HepG2 (cell line): ENCODE data around the gene OTOG. TPM values are rescaled to one million over a fixed set of nuclear protein-coding genes. Genes with fewer than 3 reads are reported as not detected.

Experiments
- ATAC-seq: fragments of 200-7000 bp; cut with Tn5 transposase; 3 replicates; pipeline ENCODE4 v1.9.1; 2020; ENCODE audit warnings: mild to moderate bottlenecking, moderate library complexity
- BruUV-seq: library from RNA; stranded (reverse); fragments of 400-500 nt; replicated peaks from 2 replicates; lab custom pipeline; 2021; lab: Mats Ljungman, UMichigan
- CTCF ChIA-PET: fragments of 300-600 bp; formaldehyde crosslinking; extraction: SDS; loops from one replicate; lab custom pipeline; 2021; ENCODE audit warnings: low total read pairs, inconsistent platforms, low intra/inter-chr PET ratio; lab: Yijun Ruan, JAX
- POLR2A ChIA-PET: fragments of 350-600 bp; sonication (Branson Sonifier 250); formaldehyde crosslinking; loops from one replicate; lab custom pipeline; 2020; ENCODE audit warnings: antibody characterized with exemption, inconsistent platforms; lab: Yijun Ruan, JAX
- DNase-seq: peaks from one replicate; pipeline ENCODE4 v3.0.0-alpha.2; 2015; ENCODE audit warnings: low spot score
- FAIRE-seq: peaks from 3 replicates; lab custom pipeline; 2011; peaks lifted over from hg19 to GRCh38; lab: Jason Lieb, UNC
- H2AFZ ChIP-seq: one replicate; pipeline ENCODE4 v1.6.1; 2011; ENCODE audit warnings: low read length, inconsistent platforms
- H3K27ac ChIP-seq: fragments of 300-600 bp; 3 replicates; pipeline ENCODE4 v1.8.0; 2011; ENCODE audit warnings: mixed run types, mild to moderate bottlenecking, mixed read lengths, low read length, inconsistent platforms; ENCODE audit not compliant: insufficient read depth; ENCODE audit errors: extremely low read length
- H3K27me3 ChIP-seq, 2 experiments: fragments of 200-600 bp in 1 of 2; 2 replicates in 1 of 2; 3 replicates in 1 of 2; pipeline versions ENCODE4 v1.6.0 to v1.8.0; 2011; ENCODE audit warnings: low read length in 2 of 2, mild to moderate bottlenecking in 2 of 2, moderate library complexity in 2 of 2, inconsistent platforms in 1 of 2; ENCODE audit not compliant: insufficient read depth in 2 of 2, control insufficient read depth in 1 of 2
- H3K36me3 ChIP-seq, 2 experiments: fragments of 200-600 bp in 1 of 2; replicated peaks in 1 of 2; 2 replicates in 1 of 2; 3 replicates in 1 of 2; pipeline versions ENCODE4 v1.5.1 to v1.8.0; 2011; ENCODE audit warnings: low read length in 2 of 2, inconsistent platforms in 1 of 2; ENCODE audit not compliant: insufficient read depth in 2 of 2, control insufficient read depth in 1 of 2
- H3K4me1 ChIP-seq: 2 replicates; pipeline ENCODE4 v1.5.1; 2012; ENCODE audit warnings: low read length, inconsistent platforms; ENCODE audit not compliant: insufficient read depth
- H3K4me2 ChIP-seq: 2 replicates; pipeline ENCODE4 v1.6.0; 2011; ENCODE audit warnings: low read depth, low read length, inconsistent platforms
- H3K4me3 ChIP-seq, 3 experiments: fragments of 200-600 bp in 1 of 3; sonication (generic), shearing (Covaris generic) in 1 of 3; replicated peaks in 1 of 3; 2 replicates each; pipeline ENCODE4 v1.5.1; 2011 to 2016; ENCODE audit warnings: low read length in 3 of 3, inconsistent platforms in 2 of 3, low read depth in 2 of 3, mild to moderate bottlenecking in 2 of 3, control low read depth in 1 of 3, mixed read lengths in 1 of 3; ENCODE audit not compliant: insufficient read depth in 1 of 3
- H3K79me2 ChIP-seq: one replicate; pipeline ENCODE4 v1.6.1; 2011; ENCODE audit warnings: low read length, inconsistent platforms; ENCODE audit not compliant: insufficient read depth
- H3K9ac ChIP-seq: 2 replicates; pipeline ENCODE4 v1.6.0; 2011; ENCODE audit warnings: mild to moderate bottlenecking, low read depth, low read length, inconsistent platforms; ENCODE audit not compliant: insufficient read depth
- H3K9me3 ChIP-seq: 2 replicates; pipeline ENCODE4 v1.5.1; 2012; ENCODE audit warnings: mild to moderate bottlenecking, low read length
- H4K20me1 ChIP-seq: 2 replicates; pipeline ENCODE4 v1.6.0; 2011; ENCODE audit warnings: inconsistent platforms, mild to moderate bottlenecking, low read length, moderate library complexity; ENCODE audit not compliant: insufficient read depth
- KAT2B ChIP-seq: fragments of 150-350 bp; IDR thresholded peaks from 2 replicates; pipeline ENCODE4 v1.6.1; 2014; ENCODE audit warnings: low read depth, low read length, borderline replicate concordance
- SAFB2 ChIP-seq: sonication (generic); formaldehyde crosslinking; IDR thresholded peaks from 2 replicates; pipeline ENCODE4 v1.5.1; 2020; ENCODE audit warnings: missing genetic modification reagents, low read depth, mild to moderate bottlenecking, borderline replicate concordance
- ZNF253 ChIP-seq: sonication (generic); formaldehyde crosslinking; IDR thresholded peaks from 2 replicates; pipeline ENCODE4 v1.8.0; 2022; ENCODE audit warnings: mild to moderate bottlenecking, missing genetic modification reagents, borderline replicate concordance
- ZNF264 ChIP-seq: sonication (generic); formaldehyde crosslinking; IDR thresholded peaks from 2 replicates; pipeline ENCODE4 v1.4.0; 2020; ENCODE audit warnings: missing genetic modification reagents
- WGBS: methylation state at CpG from one replicate; pipeline ENCODE4 v1.1.6; 2017; ENCODE audit warnings: low lambda C conversion rate; 5-methylcytosine and 5-hydroxymethylcytosine counted together
- in situ Hi-C: cut with HindIII; loops from 2 replicates; pipeline ENCODE4 v1.10.0; 2017; ENCODE audit warnings: low pct_unique_long_range_greater_than_20kb; ENCODE audit not compliant: extremely low pct_ligation_motif_present
- intact Hi-C: fragments of 100-400 bp; cut with micrococcal nuclease; formaldehyde crosslinking; loops from one replicate; pipeline ENCODE4 v1.10.0; 2022; ENCODE audit not compliant: unreplicated experiment
- polyA plus RNA-seq, 8 experiments: library from polyadenylated mRNA; depleted of rRNA in 3 of 8; stranded (reverse) in 7 of 8; unstranded in 1 of 8; fragments of >200 nt; fragmentation: Illumina TruSeq in 4 of 8; extraction: Trizol in 4 of 8; gene quantifications; 2 replicates each; pipeline versions ENCODE4 v1.2.1 to v1.2.3, GENCODE V29; 2011 to 2016; ENCODE audit warnings: low read depth in 4 of 8, missing spikeins in 1 of 8, mixed read lengths in 1 of 8; ENCODE audit not compliant: insufficient read depth in 1 of 8
- total RNA-seq, 5 experiments: library from RNA; depleted of rRNA; stranded (reverse); fragments of >200 nt; fragmentation: Illumina TruSeq; extraction: Trizol; gene quantifications; 2 replicates each; pipeline ENCODE4 v1.2.3, GENCODE V29; 2016; ENCODE audit warnings: low read depth in 1 of 5
- TF ChIP-seq, protein P1 (sequence below): sonication (generic); formaldehyde crosslinking; IDR thresholded peaks from 2 replicates; pipeline ENCODE4 v1.4.0; 2020; ENCODE audit warnings: mild to moderate bottlenecking, missing genetic modification reagents

OTOG gene
- total and polyA plus RNA-seq, 2 of the 13 experiments (the other 11 are each of a cell fraction or from before 2014, with no cell fraction given): not detected

DNA sequence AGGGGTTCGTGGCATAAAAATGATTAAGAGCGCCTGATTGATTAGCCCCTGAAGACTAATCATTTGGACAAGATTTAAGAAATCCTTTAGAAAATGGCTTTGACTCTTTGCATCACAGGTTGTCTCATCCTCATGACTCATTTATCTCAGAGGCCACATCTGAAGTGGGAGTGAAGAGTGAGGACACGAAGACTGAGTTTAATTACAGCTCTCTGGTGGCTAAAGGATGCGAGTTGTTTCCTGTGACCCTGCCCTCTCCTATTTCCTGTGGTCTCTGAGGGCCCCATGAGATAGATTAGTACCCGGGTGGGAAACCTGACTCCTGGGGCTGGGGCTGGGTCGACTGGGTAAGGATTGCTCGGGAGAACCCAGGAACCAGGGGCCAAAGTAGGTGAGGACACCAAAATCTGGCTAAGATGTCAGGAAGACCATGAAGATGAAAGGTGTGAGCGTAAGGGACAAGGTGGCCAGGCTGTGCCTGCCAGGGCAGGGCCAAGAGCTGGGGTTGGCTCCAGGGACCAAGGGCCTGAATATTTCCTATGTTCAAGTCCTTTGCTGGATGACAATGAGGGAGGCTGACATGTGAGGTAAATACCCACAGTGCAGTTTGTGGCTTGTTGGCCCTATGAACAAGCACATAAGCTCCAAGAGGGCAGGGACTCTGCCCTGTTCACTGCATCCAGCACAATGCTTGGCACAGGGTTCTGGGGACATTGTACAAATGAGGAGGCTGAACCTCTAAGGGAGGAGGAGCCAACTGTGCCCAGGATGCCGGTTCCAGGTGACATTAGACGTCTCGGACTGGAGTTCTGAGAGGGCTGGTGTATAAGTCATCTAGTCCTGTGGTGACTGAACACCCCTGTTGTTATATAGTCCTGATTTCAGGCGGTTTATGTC is 3.6 kb downstream of the OTOG start:
- CTCF ChIA-PET: no interaction called here

More for the DNA sequence above, 3.6 kb downstream of the OTOG start:
- H3K9ac ChIP-seq: no peak overlapping the region
- H3K27ac ChIP-seq: no peak overlapping the region
- H3K9me3 ChIP-seq: no peaks in the 10 kb centered on the region
- H3K4me2 ChIP-seq: no peak overlapping the region
- no peaks in the 10 kb centered on the region for H3K4me1 ChIP-seq
- FAIRE-seq (no peak), DNase-seq (no peak), ATAC-seq (no peak)
- no TSS peak for BruUV-seq
- POLR2A ChIA-PET: no interaction called here
- H3K79me2 ChIP-seq: no peaks in the 10 kb centered on the region
- TF ChIP-seq SAFB2 (CRISPR knock-in tag) (no peak), ZNF264 (CRISPR knock-in tag) (no peak), ZNF253 (CRISPR knock-in tag) (no peak), KAT2B (no peak)
- TF ChIP-seq, protein P1, sequence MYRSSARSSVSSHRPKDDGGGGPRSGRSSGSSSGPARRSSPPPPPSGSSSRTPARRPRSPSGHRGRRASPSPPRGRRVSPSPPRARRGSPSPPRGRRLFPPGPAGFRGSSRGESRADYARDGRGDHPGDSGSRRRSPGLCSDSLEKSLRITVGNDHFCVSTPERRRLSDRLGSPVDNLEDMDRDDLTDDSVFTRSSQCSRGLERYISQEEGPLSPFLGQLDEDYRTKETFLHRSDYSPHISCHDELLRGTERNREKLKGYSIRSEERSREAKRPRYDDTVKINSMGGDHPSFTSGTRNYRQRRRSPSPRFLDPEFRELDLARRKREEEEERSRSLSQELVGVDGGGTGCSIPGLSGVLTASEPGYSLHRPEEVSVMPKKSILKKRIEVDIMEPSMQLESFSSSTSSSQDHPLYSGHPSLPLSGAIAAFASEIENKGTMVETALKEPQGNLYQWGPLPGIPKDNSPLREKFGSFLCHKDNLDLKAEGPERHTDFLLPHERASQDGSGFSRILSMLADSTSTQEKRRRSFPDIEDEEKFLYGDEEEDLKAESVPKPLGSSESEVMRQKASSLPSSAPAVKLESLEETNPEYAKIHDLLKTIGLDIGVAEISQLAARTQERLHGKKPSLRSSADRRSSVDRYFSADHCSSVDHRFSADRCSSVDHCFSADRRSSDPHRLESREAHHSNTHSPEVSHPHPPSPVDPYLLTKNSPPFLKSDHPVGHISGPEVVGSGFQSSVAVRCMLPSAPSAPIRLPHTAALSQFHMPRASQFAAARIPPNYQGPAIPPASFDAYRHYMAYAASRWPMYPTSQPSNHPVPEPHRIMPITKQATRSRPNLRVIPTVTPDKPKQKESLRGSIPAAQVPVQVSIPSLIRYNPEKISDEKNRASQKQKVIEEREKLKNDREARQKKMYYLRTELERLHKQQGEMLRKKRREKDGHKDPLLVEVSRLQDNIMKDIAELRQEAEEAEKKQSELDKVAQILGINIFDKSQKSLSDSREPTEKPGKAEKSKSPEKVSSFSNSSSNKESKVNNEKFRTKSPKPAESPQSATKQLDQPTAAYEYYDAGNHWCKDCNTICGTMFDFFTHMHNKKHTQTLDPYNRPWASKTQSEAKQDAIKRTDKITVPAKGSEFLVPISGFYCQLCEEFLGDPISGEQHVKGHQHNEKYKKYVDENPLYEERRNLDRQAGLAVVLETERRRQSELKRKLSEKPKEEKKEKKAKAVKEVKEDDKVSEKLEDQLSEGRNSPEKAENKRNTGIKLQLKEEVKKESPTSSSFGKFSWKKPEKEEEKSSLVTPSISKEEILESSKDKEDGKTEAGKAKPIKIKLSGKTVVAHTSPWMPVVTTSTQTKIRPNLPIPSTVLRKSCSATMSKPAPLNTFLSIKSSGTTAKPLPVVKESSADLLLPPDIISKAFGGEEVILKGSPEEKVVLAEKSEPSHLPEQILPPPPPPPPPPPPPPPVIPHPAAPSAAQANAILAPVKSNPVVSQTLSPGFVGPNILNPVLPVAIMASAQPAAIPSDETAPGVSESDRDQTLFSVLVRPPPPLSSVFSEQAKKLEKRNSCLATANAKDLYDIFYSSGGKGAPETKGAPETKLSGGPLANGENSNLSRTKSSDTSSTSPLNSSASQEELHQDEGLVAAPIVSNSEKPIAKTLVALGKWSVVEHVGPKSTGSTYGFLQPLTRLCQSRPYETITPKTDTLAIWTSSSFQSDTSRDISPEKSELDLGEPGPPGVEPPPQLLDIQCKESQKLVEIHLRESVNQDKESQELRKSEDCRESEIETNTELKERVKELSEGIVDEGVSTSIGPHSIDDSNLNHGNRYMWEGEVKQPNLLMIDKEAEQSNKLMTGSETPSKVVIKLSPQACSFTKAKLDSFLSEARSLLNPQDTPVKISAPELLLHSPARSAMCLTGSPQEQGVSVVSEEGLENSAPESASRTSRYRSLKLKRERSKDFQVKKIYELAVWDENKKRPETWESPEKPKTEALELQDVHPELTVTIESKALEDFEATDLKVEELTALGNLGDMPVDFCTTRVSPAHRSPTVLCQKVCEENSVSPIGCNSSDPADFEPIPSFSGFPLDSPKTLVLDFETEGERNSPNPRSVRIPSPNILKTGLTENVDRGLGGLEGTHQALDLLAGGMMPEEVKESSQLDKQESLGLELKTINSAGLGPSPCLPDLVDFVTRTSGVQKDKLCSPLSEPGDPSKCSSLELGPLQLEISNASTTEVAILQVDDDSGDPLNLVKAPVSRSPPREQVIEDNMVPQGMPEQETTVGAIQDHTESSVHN (CRISPR knock-in tag): no peak
- no peak overlapping the region for H2AFZ ChIP-seq
- no peaks in the 10 kb centered on the region for H3K36me3 ChIP-seq
- H3K27me3 ChIP-seq: peaks cover 3 to 17% of the 10 kb centered on the region in 2 experiments; a peak in 3 of 5 replicates
- 13% methylated on average over 12 of the region's 12 CpGs for WGBS
- no peaks in the 10 kb centered on the region for H4K20me1 ChIP-seq
- intact Hi-C loops (no loop called here), in situ Hi-C loops (no loop called here)
- no peak overlapping the region for H3K4me3 ChIP-seq
